Activated naive CD4-positive, alpha-beta T cell treated with anti-CD3 and anti-CD28 coated beads, Interleukin-2, amount 50 U/mL, for 24 hours (primary cell): Measurements from ENCODE around the gene RPS21.

Experiments used
- H3K27ac Mint-ChIP-seq: one replicate; pipeline ENCODE4 v1.8.0; 2021; ENCODE audit warnings: mild to moderate bottlenecking, mixed read lengths
- H3K27me3 Mint-ChIP-seq: one replicate; pipeline ENCODE4 v1.8.0; 2021; ENCODE audit warnings: mixed read lengths
- H3K36me3 Mint-ChIP-seq: one replicate; pipeline ENCODE4 v1.8.0; 2021; ENCODE audit warnings: mixed read lengths
- H3K4me1 Mint-ChIP-seq: one replicate; pipeline ENCODE4 v1.8.0; 2021; ENCODE audit warnings: mixed read lengths
- H3K4me3 Mint-ChIP-seq: one replicate; pipeline ENCODE4 v1.8.0; 2021; ENCODE audit warnings: mild to moderate bottlenecking, mixed read lengths
- H3K9me3 Mint-ChIP-seq: one replicate; pipeline ENCODE4 v1.8.0; 2021; ENCODE audit warnings: mixed read lengths

Gene RPS21

GRCh38 chr20:62428002-62428372, 41.1 kb downstream of the RPS21 start:
- Mint-ChIP-seq H3K27ac (no peak overlapping the region), H3K27me3 (no peaks in the 10 kb centered on the region), H3K4me1 (no peaks in the 10 kb centered on the region), H3K36me3 (no peaks in the 10 kb centered on the region), H3K9me3 (no peaks in the 10 kb centered on the region), H3K4me3 (no peak overlapping the region)

GRCh38 chr20:62428396-62429295, 41.7 kb downstream of the RPS21 start:
- H3K4me3 Mint-ChIP-seq, result no peak overlapping the region
- peaks cover under 1% of the 10 kb centered on the region for H3K27me3 Mint-ChIP-seq
- no peak overlapping the region for H3K27ac Mint-ChIP-seq
- H3K4me1 Mint-ChIP-seq, result no peaks in the 10 kb centered on the region
- no peaks in the 10 kb centered on the region for H3K9me3 Mint-ChIP-seq
- no peaks in the 10 kb centered on the region for H3K36me3 Mint-ChIP-seq

GRCh38 chr20:62429455-62430310, 42.8 kb downstream of the RPS21 start:
- no peaks in the 10 kb centered on the region for H3K4me1 Mint-ChIP-seq
- H3K4me3 Mint-ChIP-seq, result no peak overlapping the region
- H3K27me3 Mint-ChIP-seq, result peaks cover 8% of the 10 kb centered on the region
- no peaks in the 10 kb centered on the region for H3K9me3 Mint-ChIP-seq
- H3K27ac Mint-ChIP-seq, result no peak overlapping the region
- no peaks in the 10 kb centered on the region for H3K36me3 Mint-ChIP-seq

- Mint-ChIP-seq H3K36me3 (no peaks in the 10 kb centered on the region), H3K27ac (no peak overlapping the region), H3K9me3 (no peaks in the 10 kb centered on the region), H3K4me1 (no peaks in the 10 kb centered on the region), H3K4me3 (no peak overlapping the region), H3K27me3 (peaks cover 10% of the 10 kb centered on the region)
Measured at GRCh38 chr20:62430311-62430853, 43.5 kb downstream of the RPS21 start.

GRCh38 chr20:62430866-62431447, 44.1 kb downstream of the RPS21 start:
- no peak overlapping the region for H3K4me3 Mint-ChIP-seq
- H3K36me3 Mint-ChIP-seq, result no peaks in the 10 kb centered on the region
- no peaks in the 10 kb centered on the region for H3K4me1 Mint-ChIP-seq
- no peak overlapping the region for H3K27ac Mint-ChIP-seq
- no peaks in the 10 kb centered on the region for H3K9me3 Mint-ChIP-seq
- peaks cover 14% of the 10 kb centered on the region for H3K27me3 Mint-ChIP-seq

GRCh38 chr20:62433658-62434497, 47.0 kb downstream of the RPS21 start:
- H3K27ac Mint-ChIP-seq, result no peak overlapping the region
- H3K36me3 Mint-ChIP-seq, result no peaks in the 10 kb centered on the region
- H3K27me3 Mint-ChIP-seq, result peaks cover 14% of the 10 kb centered on the region
- H3K4me3 Mint-ChIP-seq, result no peak overlapping the region
- H3K9me3 Mint-ChIP-seq, result no peaks in the 10 kb centered on the region
- H3K4me1 Mint-ChIP-seq, result no peaks in the 10 kb centered on the region

- peaks cover 14% of the 10 kb centered on the region for H3K27me3 Mint-ChIP-seq
- H3K9me3 Mint-ChIP-seq, result no peaks in the 10 kb centered on the region
- H3K4me1 Mint-ChIP-seq, result no peaks in the 10 kb centered on the region
- no peak overlapping the region for H3K27ac Mint-ChIP-seq
- H3K36me3 Mint-ChIP-seq, result no peaks in the 10 kb centered on the region
- H3K4me3 Mint-ChIP-seq, result no peak overlapping the region
Measured at GRCh38 chr20:62436692-62437091, 49.8 kb downstream of the RPS21 start.

GRCh38 chr20:62437496-62437895, 50.6 kb downstream of the RPS21 start:
- Mint-ChIP-seq H3K9me3 (no peaks in the 10 kb centered on the region), H3K4me1 (no peaks in the 10 kb centered on the region), H3K27ac (no peak overlapping the region), H3K4me3 (no peak overlapping the region), H3K27me3 (peaks cover 14% of the 10 kb centered on the region), H3K36me3 (no peaks in the 10 kb centered on the region)

- peaks cover 14% of the 10 kb centered on the region for H3K27me3 Mint-ChIP-seq
- H3K4me1 Mint-ChIP-seq, result no peaks in the 10 kb centered on the region
- no peak overlapping the region for H3K4me3 Mint-ChIP-seq
- no peak overlapping the region for H3K27ac Mint-ChIP-seq
- H3K9me3 Mint-ChIP-seq, result no peaks in the 10 kb centered on the region
- H3K36me3 Mint-ChIP-seq, result no peaks in the 10 kb centered on the region
Measured at GRCh38 chr20:62437927-62438326, 51.0 kb downstream of the RPS21 start.
